Suppressor macrophage (primary cell): ENCODE results near the gene OR2J2.
"Not testable (repeated sequence)": the region's sequence is repeated elsewhere in the genome, so short reads cannot be mapped to it uniquely, and the experiment has no call there.

Source experiments
- DNase-seq, 4 experiments: peaks; one replicate each; pipeline ENCODE4 v3.0.0-alpha.2; 2020 to 2022
- total RNA-seq, 17 experiments: gene quantifications; one replicate each; lab custom pipeline; 2026; ENCODE audit warnings: mixed read lengths in 6 of 17, inconsistent platforms in 3 of 17; lab: John Stamatoyannopoulos, UW

OR2J2 gene
- total RNA-seq, result 0 to 0.44 (median 0) reads per million in 17 experiments

GRCh38 chr6:29170607-29171006 is at the start of gene OR2J2:
Gene OR2J2, plus strand, starts transcription at chr6:29170907. Its CDS starts 2,729 bp downstream, at chr6:29173636.
- DNase-seq, result not testable (repeated sequence)

- DNase-seq, result no peak
Observed at GRCh38 chr6:29129326-29130012, 41.2 kb upstream of the OR2J2 start.

GRCh38 chr6:29130644-29131043 is 40.1 kb upstream of the OR2J2 start:
- no peak for DNase-seq

GRCh38 chr6:29131691-29132090 is 39.0 kb upstream of the OR2J2 start:
- no peak for DNase-seq

GRCh38 chr6:29137724-29138123 is 33.0 kb upstream of the OR2J2 start:
- no peak for DNase-seq

GRCh38 chr6:29141606-29142005 is 29.1 kb upstream of the OR2J2 start:
- no peak for DNase-seq

GRCh38 chr6:29142309-29142708 is 28.4 kb upstream of the OR2J2 start:
- no peak for DNase-seq

- no peak for DNase-seq
Observed at GRCh38 chr6:29146179-29146578, 24.5 kb upstream of the OR2J2 start.

GRCh38 chr6:29147074-29147473 is 23.6 kb upstream of the OR2J2 start:
- no peak for DNase-seq

- not testable (repeated sequence) for DNase-seq
Observed at GRCh38 chr6:29149444-29149843, 21.3 kb upstream of the OR2J2 start.

GRCh38 chr6:29153083-29153482 is 17.6 kb upstream of the OR2J2 start:
- no peak for DNase-seq

GRCh38 chr6:29155182-29155581 is 15.5 kb upstream of the OR2J2 start:
- not testable (repeated sequence) for DNase-seq

GRCh38 chr6:29159922-29160321 is 10.8 kb upstream of the OR2J2 start:
- DNase-seq, result not testable (repeated sequence)

- not testable (repeated sequence) for DNase-seq
Observed at GRCh38 chr6:29165571-29165970, 5.1 kb upstream of the OR2J2 start.

GRCh38 chr6:29171736-29172135 is 1.0 kb downstream of the OR2J2 start:
- no peak for DNase-seq

GRCh38 chr6:29183594-29183993 is 12.9 kb downstream of the OR2J2 start:
- no peak for DNase-seq

GRCh38 chr6:29188659-29189058 is 18.0 kb downstream of the OR2J2 start:
- not testable (repeated sequence) for DNase-seq

GRCh38 chr6:29200767-29201662 is 30.3 kb downstream of the OR2J2 start:
- no peak for DNase-seq

GRCh38 chr6:29201966-29202365 is 31.3 kb downstream of the OR2J2 start:
- no peak for DNase-seq

- DNase-seq, result no peak
Observed at GRCh38 chr6:29211488-29211887, 40.8 kb downstream of the OR2J2 start.

- DNase-seq, result no peak
Observed at GRCh38 chr6:29216528-29216927, 45.8 kb downstream of the OR2J2 start.

- DNase-seq, result not testable (repeated sequence)
Observed at GRCh38 chr6:29217242-29217641, 46.5 kb downstream of the OR2J2 start.

GRCh38 chr6:29218056-29218455 is 47.3 kb downstream of the OR2J2 start:
- not testable (repeated sequence) for DNase-seq
